ENCODE measurements around the gene SSR4. TPM values are rescaled to one million over a fixed set of nuclear protein-coding genes. Genes with fewer than 3 reads are reported as not detected.
"Not testable (repeated sequence)": the region's sequence is repeated elsewhere in the genome, so short reads cannot be mapped to it uniquely, and the experiment has no call there.

Gene SSR4
- total RNA-seq, 1 experiment from 2014 or later = 131 TPM

DNA sequence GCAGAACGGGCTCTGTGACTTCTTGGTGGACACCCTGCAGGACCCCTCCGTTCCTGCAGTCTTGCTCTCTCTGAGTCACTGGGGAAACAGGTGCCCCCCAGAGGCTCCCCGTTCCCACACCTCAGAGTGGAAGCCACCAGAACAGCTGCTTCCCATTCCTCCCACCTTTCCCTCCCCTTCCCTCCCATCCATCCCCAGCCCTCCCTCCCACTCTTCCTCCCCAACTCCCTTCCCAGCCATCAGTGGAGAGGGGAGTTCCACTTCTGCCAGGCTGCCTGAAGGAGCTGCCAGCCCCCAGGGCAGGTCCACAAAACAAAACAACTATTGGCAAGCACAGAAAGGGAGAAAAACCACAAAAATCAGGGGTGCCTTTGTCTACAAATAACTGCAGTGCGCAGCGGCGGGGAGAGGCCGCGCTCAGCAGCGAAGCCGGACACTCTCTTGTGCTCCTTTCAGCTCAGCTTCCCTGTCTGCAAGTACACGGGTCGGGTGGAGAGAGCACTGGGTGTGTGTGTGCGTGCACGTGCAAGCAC, 8.1 kb downstream of the SSR4 start:
- H3K27me3 ChIP-seq = no peaks in the 10 kb centered on the region
- H3K27ac ChIP-seq = no peak overlapping the region
- no peaks in the 10 kb centered on the region; the same call in 1 of the 2 replicates for H3K36me3 ChIP-seq
- H3K4me3 ChIP-seq = no peak overlapping the region
- DNase-seq = peak; percentile 57 to 70
- no peaks in the 10 kb centered on the region for H3K9me3 ChIP-seq (replicated peaks)
- H3K4me1 ChIP-seq = peaks cover 4% of the 10 kb centered on the region; the same call in 1 of the 2 replicates

DNA sequence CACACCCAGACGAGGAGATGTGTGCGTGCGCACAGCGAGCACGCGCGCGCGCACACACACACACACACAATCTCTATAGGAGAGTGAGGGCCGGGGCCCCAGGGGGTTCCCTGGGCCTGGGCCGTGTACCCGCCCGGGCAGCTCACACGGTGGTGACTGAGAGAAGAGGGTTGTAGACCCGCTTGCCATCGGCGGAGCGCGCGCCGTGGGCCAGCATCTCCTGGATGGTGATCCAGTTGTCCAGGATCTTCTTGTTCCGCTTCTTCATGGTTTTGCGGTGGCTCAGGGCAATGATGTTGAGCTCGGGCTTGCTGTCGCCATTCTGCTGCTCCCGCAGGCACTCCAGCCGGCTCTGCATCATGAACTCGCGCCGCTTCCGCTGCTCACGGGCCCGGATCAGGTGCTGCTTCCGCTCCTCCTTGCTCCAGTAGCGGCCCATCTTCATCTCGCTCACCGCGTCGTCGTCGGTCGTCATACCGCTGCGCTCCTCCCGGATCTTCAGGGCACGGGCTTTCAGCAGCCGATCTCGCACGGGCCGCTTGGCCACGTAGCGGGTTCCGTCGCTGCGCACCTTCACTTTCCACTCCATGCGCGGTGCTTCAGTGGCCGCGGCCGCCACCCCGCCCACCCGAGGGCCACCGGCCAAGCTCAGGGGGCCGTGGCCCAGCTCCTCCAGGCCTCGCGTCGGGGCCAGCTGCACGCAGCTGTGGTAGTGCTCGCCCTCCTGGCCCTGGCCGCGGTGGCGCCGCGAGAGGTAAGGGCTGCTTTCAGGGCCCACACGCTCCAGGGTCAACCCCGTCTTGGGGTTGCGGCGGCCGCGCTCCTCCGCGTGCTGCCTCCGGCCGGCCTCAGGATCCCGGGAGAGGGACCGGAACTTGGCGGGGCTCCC, 9.0 kb downstream of the SSR4 start:
- Histone ChIP-seq H3K4me1 (peaks cover 4% of the 10 kb centered on the region; the same call in 1 of the 2 replicates), H3K27me3 (no peaks in the 10 kb centered on the region), H3K27ac (no peak overlapping the region), H3K4me3 (no peak overlapping the region), H3K9me3 (replicated peaks) (no peaks in the 10 kb centered on the region), H3K36me3 (no peaks in the 10 kb centered on the region)
- no peak for DNase-seq

DNA sequence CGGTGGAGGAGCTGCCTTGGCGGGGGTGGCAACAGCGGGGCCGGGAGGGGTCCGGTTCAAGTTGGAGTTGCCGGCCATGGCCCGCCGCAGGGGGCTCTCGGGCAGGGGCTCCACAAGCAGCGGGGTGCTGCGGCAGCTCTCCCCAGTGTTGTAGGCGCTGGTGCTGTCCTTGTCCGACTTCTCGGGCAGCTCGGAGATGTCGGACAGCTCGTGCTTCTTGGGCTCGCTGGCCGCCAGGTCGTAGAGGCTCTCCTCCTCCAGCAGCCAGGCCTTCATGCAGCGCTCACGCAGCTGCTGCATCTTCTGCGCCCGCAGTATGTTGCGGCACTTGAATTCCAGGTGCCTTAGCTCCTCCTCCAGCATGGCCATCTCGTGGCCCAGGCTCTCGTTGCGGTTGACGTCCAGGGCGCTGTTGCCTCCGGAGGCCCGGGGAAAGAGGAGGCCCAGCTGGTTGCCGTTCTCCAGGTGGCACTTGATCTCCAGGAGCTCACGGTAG, 9.7 kb downstream of the SSR4 start:
- H3K27me3 ChIP-seq = no peaks in the 10 kb centered on the region
- H3K36me3 ChIP-seq = no peaks in the 10 kb centered on the region
- no peak for DNase-seq
- H3K9me3 ChIP-seq (replicated peaks) = no peaks in the 10 kb centered on the region
- H3K4me1 ChIP-seq = peaks cover 4% of the 10 kb centered on the region; the same call in 1 of the 2 replicates
- no peak overlapping the region for H3K4me3 ChIP-seq
- no peak overlapping the region for H3K27ac ChIP-seq

DNA sequence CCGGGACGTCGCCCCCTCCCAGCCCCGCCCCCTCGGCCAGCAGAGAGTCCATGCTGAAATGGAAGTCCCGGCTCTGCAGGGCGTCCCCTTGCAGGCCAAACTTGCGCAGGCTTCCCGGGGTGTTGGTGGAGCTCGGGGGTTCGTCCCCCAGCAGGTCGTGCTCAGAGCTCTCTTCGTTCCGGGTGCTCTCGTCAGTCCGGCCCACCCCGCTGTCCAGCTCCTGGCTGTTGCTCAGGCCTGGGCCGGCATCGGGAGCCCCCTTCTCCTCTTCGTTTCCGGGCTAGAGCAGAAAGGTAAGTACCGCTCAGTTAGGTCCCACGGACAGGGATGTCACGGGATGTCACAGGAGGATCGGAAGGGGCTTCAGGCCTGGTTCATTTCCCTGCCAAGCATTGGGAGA, 10.2 kb downstream of the SSR4 start:
- Histone ChIP-seq H3K9me3 (replicated peaks) (no peaks in the 10 kb centered on the region), H3K36me3 (no peaks in the 10 kb centered on the region), H3K4me3 (no peak overlapping the region), H3K27ac (no peak overlapping the region), H3K4me1 (peaks cover 4% of the 10 kb centered on the region; the same call in 1 of the 2 replicates), H3K27me3 (no peaks in the 10 kb centered on the region)
- no peak for DNase-seq

DNA sequence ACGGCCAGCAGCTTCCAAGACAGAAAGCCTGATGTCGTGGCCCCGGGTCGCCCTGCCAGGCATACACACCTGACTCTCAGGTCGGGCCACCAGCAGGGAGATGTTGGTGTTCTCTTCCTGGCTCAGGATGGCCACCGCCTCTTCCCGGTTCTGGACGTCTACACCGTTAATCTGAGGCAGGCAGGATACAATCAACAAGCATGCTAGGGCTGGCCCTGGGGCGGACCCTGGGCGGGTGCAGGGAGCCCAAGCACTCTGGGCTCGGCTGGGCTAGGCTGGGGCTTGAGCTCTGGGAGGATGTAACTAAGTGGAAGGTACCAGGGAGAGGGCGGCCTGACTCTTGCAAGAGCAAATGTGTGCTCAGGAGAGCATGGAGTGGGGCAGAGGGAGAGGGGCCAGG, 11.0 kb downstream of the SSR4 start:
- DNase-seq = no peak
- H3K36me3 ChIP-seq = no peaks in the 10 kb centered on the region
- no peaks in the 10 kb centered on the region for H3K9me3 ChIP-seq (replicated peaks)
- no peak overlapping the region for H3K27ac ChIP-seq
- no peaks in the 10 kb centered on the region for H3K27me3 ChIP-seq
- H3K4me1 ChIP-seq = peaks cover 4% of the 10 kb centered on the region; the same call in 1 of the 2 replicates
- H3K4me3 ChIP-seq = no peak overlapping the region

DNA sequence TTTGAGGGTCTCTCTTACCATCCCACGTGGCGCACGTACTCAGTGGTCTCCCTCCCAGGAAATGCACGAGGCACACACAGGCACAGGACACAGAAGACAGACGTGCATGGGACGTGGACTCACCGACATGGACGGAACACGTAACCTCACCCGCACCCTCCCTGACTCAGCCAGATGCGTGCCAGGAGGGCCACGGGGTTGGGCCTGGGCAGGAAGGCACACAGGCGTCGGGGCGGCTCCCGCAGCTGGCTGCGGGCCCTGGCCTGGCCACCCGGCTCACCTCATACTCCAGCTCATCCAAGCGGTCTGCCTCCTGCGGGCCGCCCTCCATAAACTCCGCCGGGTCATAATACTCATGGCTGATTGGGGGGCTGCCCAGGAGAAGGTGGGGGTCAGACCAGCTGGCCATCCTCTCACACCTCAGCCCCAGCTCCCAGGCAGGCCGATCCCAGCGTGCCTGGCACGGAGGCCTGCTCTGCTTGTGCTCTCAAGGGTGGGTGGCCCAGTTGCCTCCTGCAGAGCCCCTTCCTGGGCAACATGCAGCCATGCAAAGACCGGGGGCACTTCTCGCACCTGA, 12.6 kb downstream of the SSR4 start:
- peaks cover 3% of the 10 kb centered on the region; the same call in 1 of the 2 replicates for H3K4me1 ChIP-seq
- H3K36me3 ChIP-seq = no peaks in the 10 kb centered on the region
- no peak for DNase-seq
- H3K27me3 ChIP-seq = no peaks in the 10 kb centered on the region
- H3K9me3 ChIP-seq (replicated peaks) = no peaks in the 10 kb centered on the region
- H3K27ac ChIP-seq = no peak overlapping the region
- H3K4me3 ChIP-seq = no peak overlapping the region

DNA sequence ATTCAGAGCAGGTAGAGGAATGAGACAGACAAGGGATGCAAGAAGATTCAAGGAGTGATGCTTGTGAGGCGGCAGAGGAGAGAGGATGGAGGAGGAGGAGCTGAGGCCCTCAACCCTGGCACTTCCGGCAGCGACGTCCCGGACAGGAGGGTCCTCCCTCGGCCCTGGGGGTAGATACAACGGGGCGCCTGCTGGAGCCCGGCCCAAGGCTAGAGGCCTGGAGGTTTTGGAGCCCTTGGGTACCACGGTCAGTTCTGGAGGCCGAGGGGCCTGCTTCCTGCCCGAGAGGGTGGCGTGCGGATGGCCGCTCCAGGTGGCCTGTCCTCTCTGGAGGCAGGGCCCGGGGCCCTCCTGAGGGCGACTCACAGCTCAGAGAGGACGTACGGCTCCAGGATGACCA, 13.5 kb downstream of the SSR4 start:
- Histone ChIP-seq H3K36me3 (no peaks in the 10 kb centered on the region), H3K4me1 (no peaks in the 10 kb centered on the region)
- DNase-seq = no peak

DNA sequence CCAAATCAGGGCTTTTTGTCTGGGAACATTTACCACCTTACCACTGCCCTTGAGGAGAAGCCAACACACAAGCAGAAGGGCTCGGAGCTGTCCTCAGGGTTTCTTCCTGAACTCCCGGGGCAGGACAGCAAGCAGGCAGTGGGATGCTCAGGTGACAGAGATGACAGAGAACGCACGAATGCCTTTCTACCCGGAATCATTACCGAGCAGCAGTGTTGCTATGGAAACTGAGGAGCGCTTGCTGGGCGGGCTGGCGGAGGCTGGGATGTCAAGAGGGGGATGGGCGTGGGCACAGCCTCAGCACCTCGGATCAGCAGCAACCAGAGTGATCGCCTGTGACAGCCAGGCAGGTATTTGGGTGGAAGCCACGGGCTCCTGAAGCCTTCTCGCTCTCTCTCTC, 17.8 kb downstream of the SSR4 start:
- no peaks in the 10 kb centered on the region for H3K36me3 ChIP-seq
- DNase-seq = no peak
- H3K9me3 ChIP-seq (replicated peaks) = no peaks in the 10 kb centered on the region
- no peaks in the 10 kb centered on the region for H3K4me1 ChIP-seq
- no peak overlapping the region for H3K4me3 ChIP-seq
- no peaks in the 10 kb centered on the region for H3K27me3 ChIP-seq
- H3K27ac ChIP-seq = no peak overlapping the region

More for the DNA sequence above, 13.5 kb downstream of the SSR4 start:
- H3K27ac ChIP-seq = no peak overlapping the region
- H3K27me3 ChIP-seq = no peaks in the 10 kb centered on the region
- H3K9me3 ChIP-seq (replicated peaks) = no peaks in the 10 kb centered on the region
- H3K4me3 ChIP-seq = no peak overlapping the region

DNA sequence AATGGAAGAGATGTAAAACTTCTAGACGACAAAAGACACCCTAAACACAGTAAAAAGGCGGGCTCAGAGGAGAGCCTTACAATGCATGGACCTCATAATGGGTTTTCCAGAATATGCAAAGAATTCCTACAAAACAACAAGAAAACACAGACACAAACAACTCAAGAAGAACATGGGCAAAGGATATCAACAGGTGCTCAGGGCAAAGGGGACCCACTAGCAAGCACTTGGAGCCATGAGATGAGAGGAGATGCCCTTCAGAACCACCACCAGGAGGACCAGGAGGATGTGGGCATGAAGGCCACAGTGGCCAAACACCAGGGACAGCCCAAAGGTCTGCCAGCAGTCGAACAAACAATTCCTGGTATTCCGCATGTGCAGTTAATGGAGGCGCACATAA, 18.7 kb downstream of the SSR4 start:
- no peak for DNase-seq
- Histone ChIP-seq H3K27ac (no peak overlapping the region), H3K9me3 (replicated peaks) (no peaks in the 10 kb centered on the region), H3K4me1 (no peaks in the 10 kb centered on the region), H3K36me3 (no peaks in the 10 kb centered on the region), H3K27me3 (no peaks in the 10 kb centered on the region), H3K4me3 (no peak overlapping the region)

DNA sequence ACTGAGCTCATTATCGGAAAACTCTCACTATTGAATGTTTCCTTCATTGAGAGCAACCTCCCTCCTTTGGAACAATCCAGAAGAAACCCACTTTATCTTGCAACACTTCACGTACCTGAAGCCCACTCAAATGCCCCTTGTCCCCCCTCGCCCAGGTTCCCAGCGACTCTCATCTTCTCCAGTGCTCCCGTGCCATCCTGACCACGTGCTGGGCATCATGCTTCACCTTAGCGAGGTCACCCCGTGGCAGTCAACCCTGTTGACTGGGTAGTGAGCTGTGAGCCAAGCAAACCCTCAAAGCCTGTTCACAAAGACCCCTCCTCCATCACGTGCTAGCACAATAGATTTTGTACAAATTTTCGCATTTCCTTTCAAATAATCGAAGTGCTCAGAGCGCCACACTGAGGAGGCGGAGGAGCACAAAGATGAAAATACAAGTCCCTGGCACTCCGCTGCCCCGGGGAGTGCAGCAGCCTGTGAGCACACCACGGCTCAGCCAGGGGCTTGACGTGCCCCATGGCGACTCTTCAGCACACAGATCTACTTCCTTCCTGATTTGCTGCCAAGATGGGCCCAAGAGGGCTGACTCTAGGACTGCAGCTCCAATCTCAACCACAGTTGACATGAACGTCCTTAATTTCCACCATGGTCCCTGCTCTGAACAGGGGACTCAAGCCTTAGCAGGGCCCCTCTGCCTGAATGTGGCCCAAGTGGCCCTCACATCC, 20.3 kb downstream of the SSR4 start:
- no peaks in the 10 kb centered on the region for H3K36me3 ChIP-seq
- no peaks in the 10 kb centered on the region for H3K9me3 ChIP-seq (replicated peaks)
- no peak for DNase-seq
- no peak overlapping the region for H3K4me3 ChIP-seq
- no peaks in the 10 kb centered on the region for H3K4me1 ChIP-seq
- H3K27ac ChIP-seq = no peak overlapping the region
- H3K27me3 ChIP-seq = no peaks in the 10 kb centered on the region

DNA sequence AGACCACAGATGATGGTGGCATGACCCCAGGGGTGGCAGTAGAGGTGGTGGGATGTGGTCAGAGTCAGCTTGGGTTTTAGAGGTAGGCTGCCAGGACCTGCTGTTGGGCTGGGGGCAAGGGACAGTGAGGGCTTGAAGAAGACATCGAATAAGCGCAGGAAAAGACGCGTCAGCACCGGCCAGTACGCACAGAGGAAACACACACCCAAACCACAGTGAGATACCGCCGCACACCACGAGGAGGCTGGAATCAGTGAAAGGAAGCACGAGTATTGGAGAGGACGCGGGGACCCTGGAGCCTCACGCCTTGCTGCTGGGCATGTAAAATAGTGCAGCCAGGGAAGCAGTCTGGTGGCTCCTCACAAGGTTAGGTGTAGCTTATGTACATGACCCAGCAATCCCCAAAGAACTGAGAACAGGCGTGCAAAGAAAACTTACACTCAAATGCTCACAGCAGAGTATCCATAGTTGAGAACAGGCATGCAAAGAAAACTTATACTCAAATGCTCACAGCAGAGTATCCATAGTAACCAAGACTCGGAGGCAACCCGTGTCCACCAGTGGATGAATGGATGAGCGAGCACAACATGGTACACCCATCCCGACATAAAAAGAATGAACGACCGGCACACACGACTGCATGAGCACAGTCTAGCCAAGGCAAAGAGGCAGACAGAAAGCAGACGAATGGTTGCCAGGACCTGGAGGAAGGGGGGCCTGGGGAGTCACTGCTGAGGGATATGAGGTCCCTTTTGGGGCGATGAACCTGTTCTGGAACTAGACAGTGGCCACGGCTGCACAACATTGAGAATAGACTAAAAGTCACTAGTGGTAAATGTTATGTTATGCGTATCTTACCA, 22.6 kb downstream of the SSR4 start:
- no peaks in the 10 kb centered on the region for H3K36me3 ChIP-seq
- H3K27ac ChIP-seq = no peak overlapping the region
- H3K9me3 ChIP-seq (replicated peaks) = no peaks in the 10 kb centered on the region
- H3K27me3 ChIP-seq = no peaks in the 10 kb centered on the region
- no peak overlapping the region for H3K4me3 ChIP-seq
- H3K4me1 ChIP-seq = no peaks in the 10 kb centered on the region
- DNase-seq = no peak

DNA sequence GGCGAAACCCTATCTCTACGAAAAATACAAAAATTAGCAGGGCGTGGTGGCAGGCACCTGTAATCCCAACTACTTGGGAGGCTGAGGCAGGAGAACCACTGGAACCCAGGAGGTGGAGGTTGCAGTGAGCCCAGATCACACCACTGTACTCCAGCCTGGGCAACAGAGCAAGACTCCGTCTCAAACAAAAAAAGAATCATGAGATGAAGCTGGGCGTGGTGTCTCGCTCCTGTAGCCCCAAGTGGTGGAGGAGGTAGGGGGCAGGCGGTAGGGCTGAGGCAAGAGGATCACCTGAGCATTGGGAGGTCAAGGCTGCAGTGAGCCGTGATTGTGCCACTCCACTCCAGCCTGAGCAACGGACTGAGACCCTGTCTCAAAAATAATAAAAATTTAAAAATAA, 23.6 kb downstream of the SSR4 start:
- not testable (repeated sequence) for DNase-seq; H3K9me3 ChIP-seq (replicated peaks); H3K36me3 ChIP-seq; H3K27ac ChIP-seq; H3K4me3 ChIP-seq; H3K4me1 ChIP-seq; H3K27me3 ChIP-seq

DNA sequence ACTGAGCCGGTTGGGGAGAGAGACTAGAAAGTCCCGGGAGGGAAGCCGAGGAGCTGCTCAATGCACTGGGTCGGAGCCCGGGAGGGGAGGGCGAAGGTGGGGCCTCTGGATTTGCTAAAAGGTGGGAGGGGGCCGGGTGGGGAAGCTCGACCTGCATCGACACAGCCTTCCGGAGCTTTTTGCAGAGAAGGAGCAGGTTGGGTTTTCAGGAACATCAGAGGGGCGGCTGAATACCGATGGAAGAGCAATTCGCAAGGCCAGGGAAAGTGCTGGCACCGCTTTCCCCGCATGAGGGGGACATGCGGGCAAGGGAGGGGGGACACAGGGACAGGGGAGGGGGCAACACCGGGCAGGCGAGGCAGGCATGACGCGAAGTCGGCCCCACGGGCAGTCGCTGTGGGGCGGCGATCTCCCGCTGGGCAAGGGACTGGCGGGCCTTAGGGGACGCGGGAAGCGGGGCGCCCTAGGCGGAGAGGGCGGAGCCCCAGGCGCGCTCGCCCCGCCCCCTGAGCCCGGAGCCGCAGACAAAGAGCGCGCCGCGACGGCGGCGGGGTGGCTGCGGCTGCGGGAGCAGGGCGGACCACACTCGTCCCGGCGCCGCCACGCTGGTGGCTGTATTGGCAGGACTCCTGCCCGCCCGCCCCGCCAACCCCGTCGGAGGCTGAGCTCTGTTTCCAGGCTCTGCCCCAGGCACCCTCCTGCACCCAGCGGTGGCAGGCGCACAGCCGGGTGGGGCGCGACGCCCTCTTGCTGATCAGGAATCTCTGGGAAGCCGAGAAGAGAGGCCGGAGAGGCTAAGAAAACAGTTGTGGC, 24.3 kb downstream of the SSR4 start:
- peak in 1 of 2 experiments; percentile 36 for DNase-seq

More for the DNA sequence above, 24.3 kb downstream of the SSR4 start:
- no peaks in the 10 kb centered on the region for H3K36me3 ChIP-seq
- H3K9me3 ChIP-seq (replicated peaks) = no peaks in the 10 kb centered on the region
- H3K27me3 ChIP-seq = no peaks in the 10 kb centered on the region
- H3K4me3 ChIP-seq = peak overlapping the region; percentile 50
- H3K4me1 ChIP-seq = no peaks in the 10 kb centered on the region
- H3K27ac ChIP-seq = peak overlapping the region; percentile 33

Measured in SJCRH30 (cell line).